SHP77 treated with DMSO at 0.1 percent for 48 hours (cell line): Measurements from ENCODE around the gene NDUFAF2.
"Not testable (repeated sequence)": the region's sequence is repeated elsewhere in the genome, so short reads cannot be mapped to it uniquely, and the experiment has no call there.

Experiments used
- DNase-seq: peaks from one replicate; lab custom pipeline; 2025; lab: John Stamatoyannopoulos, UW

NDUFAF2 gene

GRCh38 chr5:60993425-60993824, 48.4 kb downstream of the NDUFAF2 start:
- DNase-seq, result no peak

DNA sequence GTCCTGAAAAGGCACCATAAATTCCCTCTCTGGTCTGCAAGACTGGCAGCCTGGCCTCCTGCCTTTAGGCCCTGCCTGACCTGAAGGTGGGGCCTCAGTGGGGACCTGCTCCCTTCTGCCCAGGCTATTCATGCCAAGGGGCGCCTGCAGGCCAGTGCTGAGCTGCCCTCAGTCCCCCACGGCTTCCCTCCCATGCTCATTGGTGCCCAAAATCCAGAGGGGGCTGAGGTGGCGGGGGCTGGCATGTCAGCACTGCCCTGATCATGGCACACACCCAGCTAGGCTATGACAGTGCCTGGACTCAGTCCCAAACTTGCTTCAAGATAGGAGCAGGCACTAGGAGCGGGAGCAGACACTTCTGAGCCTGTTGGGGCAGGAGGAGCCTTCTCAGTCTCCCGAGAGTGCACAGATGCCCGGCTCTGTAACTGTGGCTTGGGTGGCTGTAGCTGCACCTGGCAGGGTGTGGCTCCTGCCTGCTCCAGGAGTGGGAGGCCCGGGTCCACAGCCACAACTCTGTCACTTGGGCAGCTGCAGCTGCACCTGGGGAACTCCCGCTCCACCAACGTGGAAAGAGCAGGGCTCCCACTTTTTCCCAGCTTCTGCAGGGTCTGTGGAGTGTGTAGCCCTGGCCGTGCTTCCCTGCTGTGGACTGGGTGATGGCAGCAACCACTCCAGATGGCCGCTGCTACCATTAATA, 49.0 kb downstream of the NDUFAF2 start:
- no peak for DNase-seq

GRCh38 chr5:60996368-60996767, 51.4 kb downstream of the NDUFAF2 start:
- DNase-seq, result no peak

GRCh38 chr5:60997721-60998120, 52.7 kb downstream of the NDUFAF2 start:
- DNase-seq, result no peak

GRCh38 chr5:61000887-61001286, 55.9 kb downstream of the NDUFAF2 start:
- no peak for DNase-seq

GRCh38 chr5:61001647-61002046, 56.6 kb downstream of the NDUFAF2 start:
- no peak for DNase-seq

DNA sequence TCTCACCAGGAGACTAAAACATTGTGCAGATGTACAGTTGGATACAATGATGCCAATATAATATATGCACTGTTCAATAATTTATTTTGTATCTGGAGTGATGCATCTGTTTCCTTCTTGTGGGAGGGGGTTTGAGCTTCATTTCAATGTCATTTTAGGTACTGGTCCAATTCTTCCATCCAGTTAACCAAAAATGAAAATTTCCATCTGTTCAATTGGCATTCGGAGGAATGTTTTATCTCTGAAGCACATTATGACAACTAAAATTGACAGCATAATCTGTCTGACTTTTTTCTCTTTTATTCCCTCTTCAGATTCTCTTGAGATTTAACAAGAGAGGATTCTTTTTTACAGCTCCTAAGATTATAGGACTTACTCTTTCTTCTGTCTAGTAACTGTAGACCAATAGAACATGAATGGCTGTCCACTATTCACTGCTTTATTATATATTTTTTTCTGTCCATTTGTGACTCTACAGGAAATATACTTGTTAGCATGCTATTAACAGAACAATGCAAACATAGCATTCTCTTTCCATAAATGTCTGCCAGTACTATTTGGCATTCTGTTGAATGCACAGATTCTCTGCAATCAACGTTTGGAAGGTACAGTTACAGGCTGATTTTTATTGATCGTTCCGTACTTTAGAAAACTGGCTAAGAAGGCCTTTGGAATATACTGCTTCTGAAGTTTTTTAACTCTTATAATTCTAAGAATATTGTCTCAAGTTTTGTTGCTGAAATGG, 57.8 kb downstream of the NDUFAF2 start:
- no peak for DNase-seq

DNA sequence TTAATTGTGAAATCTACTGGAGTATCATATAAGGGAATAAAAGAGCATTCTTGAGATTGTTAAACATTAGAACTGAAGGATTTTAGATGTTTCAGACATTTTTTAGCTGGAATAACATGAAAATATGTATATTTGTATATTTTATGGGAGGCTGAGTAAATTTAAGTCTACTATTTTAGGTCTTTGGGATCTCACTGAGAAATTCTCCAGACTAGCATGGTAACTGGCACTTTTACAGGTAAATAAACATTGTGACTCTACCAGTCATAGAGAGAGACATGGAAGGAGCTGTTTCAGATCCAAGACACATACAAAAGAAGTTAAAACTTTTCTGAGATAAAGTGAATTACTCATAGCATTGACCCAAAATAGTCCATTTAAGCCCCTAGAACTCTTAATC, 59.4 kb downstream of the NDUFAF2 start:
- no peak for DNase-seq

GRCh38 chr5:61009907-61010306, 64.9 kb downstream of the NDUFAF2 start:
- no peak for DNase-seq

- DNase-seq, result no peak
Measured at GRCh38 chr5:61010467-61011454, 65.8 kb downstream of the NDUFAF2 start.

- no peak for DNase-seq
Measured at GRCh38 chr5:61018062-61018461, 73.1 kb downstream of the NDUFAF2 start.

- no peak for DNase-seq
Measured at GRCh38 chr5:61019642-61020041, 74.6 kb downstream of the NDUFAF2 start.

- no peak for DNase-seq
Measured at GRCh38 chr5:61020415-61020814, 75.4 kb downstream of the NDUFAF2 start.

DNA sequence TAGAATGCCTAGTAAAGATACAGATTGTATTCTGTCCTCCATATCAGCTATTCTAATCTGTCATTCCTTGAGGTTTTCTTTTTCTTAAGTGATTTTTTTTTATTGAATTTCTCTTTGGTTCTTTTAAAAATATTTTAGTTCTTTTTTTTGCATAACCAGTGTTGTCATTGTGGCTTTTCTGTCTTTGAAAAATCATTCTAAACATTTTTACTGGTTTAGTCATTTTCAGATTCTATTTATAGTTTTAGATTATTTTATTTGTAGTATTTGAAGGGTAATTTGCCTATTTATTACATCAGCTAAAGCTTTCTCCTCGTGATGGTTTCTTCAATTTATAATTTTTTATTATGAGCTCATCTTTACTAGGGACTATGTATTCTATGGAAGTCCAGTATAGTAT, 78.1 kb downstream of the NDUFAF2 start:
- DNase-seq, result no peak

GRCh38 chr5:61026004-61026403, 81.0 kb downstream of the NDUFAF2 start:
- no peak for DNase-seq

- no peak for DNase-seq
Measured at GRCh38 chr5:61028382-61028781, 83.4 kb downstream of the NDUFAF2 start.

DNA sequence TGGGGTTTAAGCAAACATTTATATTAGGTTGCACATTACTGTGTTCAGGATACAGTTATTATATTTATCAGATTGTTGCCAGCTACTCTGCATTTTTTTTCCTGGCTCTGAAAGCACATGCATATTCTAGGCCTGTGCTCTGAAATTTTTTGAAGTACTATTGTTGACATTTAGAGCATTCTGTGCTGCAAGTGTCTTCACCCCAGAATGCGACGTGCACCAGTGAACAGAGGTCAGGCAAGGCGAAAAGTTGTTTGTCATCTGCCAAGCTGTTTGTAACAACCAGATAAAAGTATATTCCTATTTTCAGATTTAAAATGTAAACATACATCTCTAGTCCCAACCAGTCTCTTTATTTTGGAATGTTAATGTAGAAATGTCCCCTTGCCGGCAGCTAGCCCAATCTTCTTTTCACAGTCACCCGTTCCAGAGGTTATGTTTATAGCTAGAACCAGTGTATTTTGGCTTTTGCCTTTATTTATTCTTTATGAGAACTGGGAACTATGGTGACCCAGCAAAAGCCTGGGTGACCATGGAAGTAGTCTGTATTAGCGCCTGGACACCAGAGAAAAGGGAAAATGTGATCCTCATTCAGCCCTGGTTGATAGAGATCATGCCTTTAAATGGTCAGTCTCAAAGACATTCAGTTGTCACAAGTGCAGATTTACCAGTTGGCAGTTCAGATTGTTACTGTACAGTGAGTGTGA, 84.6 kb downstream of the NDUFAF2 start:
- no peak for DNase-seq

DNA sequence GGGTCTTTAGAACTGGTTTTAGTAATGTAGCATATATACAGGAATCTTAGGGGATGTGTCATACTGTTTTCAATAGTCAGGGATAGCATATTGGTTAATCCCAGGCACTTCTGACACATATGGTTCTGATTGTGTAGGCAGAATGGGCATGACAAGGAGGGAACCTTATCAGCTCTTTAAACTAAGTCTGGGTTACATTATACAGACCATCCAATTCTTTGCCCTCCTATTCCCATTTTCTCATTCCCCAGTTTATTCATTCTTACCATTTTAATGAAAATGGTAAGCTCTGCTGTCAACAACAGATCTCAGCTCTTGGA, 85.1 kb downstream of the NDUFAF2 start:
- DNase-seq, result no peak

DNA sequence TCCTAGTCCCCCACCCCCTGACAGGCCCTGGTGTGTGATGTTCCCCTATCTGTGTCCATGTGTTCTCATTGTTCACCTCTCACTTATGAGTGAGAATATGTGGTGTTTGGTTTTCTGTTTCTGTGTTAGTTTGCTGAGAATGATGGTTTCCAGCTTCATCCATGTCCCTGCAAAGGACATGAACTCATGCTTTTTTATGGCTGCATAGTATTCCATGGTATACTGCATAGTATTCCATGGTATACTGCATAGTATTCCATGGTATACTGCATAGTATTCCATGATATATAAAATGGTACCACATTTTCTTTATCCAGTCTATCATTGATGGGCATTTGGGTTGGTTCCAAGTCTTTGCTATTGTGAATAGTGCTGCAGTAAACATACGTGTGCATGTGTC, 86.3 kb downstream of the NDUFAF2 start:
- not testable (repeated sequence) for DNase-seq

GRCh38 chr5:61044545-61044944, 99.5 kb downstream of the NDUFAF2 start:
- DNase-seq, result no peak

DNA sequence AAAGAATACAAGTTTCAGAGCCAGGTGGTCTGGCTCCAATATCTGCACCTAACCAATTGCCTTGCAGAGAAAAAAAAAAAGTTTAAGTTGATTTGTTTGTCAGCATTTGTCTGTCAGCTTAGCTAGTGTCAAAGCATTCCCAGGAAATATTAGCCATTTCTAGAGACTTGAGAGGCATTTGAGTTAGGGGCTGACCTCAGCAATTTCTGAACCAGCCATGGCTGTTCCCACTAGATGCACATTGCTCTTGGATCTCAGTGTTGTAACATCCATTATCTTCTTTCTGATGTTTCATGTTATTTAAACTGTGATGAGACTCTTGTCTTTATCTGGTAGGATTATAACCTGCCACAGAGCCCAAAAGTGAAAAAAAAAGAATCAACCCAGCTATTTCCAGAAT, 102.3 kb downstream of the NDUFAF2 start:
- no peak for DNase-seq

DNA sequence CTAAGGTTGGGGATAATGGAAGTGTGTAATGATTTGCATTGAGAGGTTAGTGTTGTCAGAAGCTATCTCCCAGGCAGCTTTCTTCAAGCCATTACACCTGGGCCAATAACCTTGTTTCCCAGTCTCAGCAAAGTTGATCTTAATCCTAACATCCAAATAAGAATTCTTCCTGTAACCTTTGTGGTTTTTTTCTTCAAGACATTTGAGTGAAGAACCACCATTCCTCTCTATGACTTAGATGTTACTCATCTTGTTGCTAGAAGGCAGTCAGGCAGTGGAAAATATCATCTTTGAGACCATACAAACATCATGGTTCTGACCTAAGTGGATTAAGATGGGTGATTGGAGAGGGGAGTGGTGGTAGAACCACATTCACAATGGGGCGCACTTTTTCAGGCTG, 103.5 kb downstream of the NDUFAF2 start:
- DNase-seq, result no peak
